Glutamatergic neuron (in vitro differentiated cells): ENCODE measurements around the gene C11orf58. TPM values are rescaled to one million over a fixed set of nuclear protein-coding genes. Genes with fewer than 3 reads are reported as not detected.

Source experiments
- DNase-seq: peaks from one replicate; pipeline ENCODE4 v3.0.0; 2022
- H3K27ac Mint-ChIP-seq: one replicate; pipeline ENCODE4 v1.8.0; 2020; ENCODE audit warnings: mild to moderate bottlenecking, mixed read lengths, inconsistent platforms; ENCODE audit not compliant: unreplicated experiment
- H3K27me3 Mint-ChIP-seq: one replicate; pipeline ENCODE4 v1.8.0; 2020; ENCODE audit warnings: mild to moderate bottlenecking, moderate library complexity, mixed read lengths, inconsistent platforms; ENCODE audit not compliant: unreplicated experiment
- H3K36me3 Mint-ChIP-seq: one replicate; pipeline ENCODE4 v1.8.0; 2020; ENCODE audit warnings: mild to moderate bottlenecking, mixed read lengths, inconsistent platforms; ENCODE audit not compliant: unreplicated experiment
- H3K4me1 Mint-ChIP-seq: one replicate; pipeline ENCODE4 v1.8.0; 2020; ENCODE audit warnings: mild to moderate bottlenecking, low read depth, mixed read lengths, inconsistent platforms; ENCODE audit not compliant: unreplicated experiment
- H3K4me3 Mint-ChIP-seq: one replicate; pipeline ENCODE4 v1.8.0; 2020; ENCODE audit warnings: mild to moderate bottlenecking, mixed read lengths, inconsistent platforms; ENCODE audit not compliant: unreplicated experiment
- H3K9me3 Mint-ChIP-seq: one replicate; pipeline ENCODE4 v1.8.0; 2020; ENCODE audit warnings: mild to moderate bottlenecking, moderate library complexity, mixed read lengths, inconsistent platforms; ENCODE audit not compliant: unreplicated experiment
- total RNA-seq: library from RNA; stranded (reverse); fragmentation: NEBNext Ultra II Directional; extraction: Animal tissue kit (Norgen Biotek cat#: 25700); gene quantifications from one replicate; pipeline ENCODE4 v1.2.1, GENCODE V29; 2021; ENCODE audit not compliant: unreplicated experiment
- TF ChIP-seq, protein P1 (sequence below): fragments of 200-600 bp; sonication (generic); IDR thresholded peaks from one replicate; pipeline ENCODE4 v1.5.0; 2021; ENCODE audit not compliant: partially characterized antibody, unreplicated experiment

Gene C11orf58
- total RNA-seq, 1 donor from 2014 or later = 169 TPM

DNA sequence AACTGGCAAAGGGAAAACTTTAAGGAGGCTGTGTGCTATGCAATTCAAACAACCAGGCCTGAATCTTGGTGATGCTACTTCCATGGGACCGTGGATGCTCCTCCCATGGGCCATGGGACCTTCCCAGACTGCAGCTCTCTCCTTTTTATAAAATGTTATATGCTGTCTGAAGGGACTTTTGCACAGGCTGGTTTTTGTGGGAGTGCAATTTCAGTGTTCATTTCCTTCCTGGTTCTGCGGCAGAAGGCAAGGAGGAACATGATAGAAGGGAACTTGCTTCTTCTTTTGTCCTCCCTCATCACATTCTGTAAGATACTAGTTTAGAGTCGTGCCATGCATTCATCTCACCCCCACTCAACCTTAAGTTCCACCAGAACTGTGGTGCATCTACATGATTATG lies 68.9 kb downstream of the C11orf58 start:
- no peak for DNase-seq
- Mint-ChIP-seq H3K4me1 (no peaks in the 10 kb centered on the region), H3K27ac (no peak overlapping the region), H3K27me3 (no peaks in the 10 kb centered on the region), H3K9me3 (no peaks in the 10 kb centered on the region), H3K4me3 (no peak overlapping the region), H3K36me3 (no peaks in the 10 kb centered on the region)
- TF ChIP-seq, protein P1, sequence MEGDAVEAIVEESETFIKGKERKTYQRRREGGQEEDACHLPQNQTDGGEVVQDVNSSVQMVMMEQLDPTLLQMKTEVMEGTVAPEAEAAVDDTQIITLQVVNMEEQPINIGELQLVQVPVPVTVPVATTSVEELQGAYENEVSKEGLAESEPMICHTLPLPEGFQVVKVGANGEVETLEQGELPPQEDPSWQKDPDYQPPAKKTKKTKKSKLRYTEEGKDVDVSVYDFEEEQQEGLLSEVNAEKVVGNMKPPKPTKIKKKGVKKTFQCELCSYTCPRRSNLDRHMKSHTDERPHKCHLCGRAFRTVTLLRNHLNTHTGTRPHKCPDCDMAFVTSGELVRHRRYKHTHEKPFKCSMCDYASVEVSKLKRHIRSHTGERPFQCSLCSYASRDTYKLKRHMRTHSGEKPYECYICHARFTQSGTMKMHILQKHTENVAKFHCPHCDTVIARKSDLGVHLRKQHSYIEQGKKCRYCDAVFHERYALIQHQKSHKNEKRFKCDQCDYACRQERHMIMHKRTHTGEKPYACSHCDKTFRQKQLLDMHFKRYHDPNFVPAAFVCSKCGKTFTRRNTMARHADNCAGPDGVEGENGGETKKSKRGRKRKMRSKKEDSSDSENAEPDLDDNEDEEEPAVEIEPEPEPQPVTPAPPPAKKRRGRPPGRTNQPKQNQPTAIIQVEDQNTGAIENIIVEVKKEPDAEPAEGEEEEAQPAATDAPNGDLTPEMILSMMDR = no peak
